Liver (tissue), 9 donors: ENCODE data around the gene WDR7. TPM values are rescaled to one million over a fixed set of nuclear protein-coding genes. Genes with fewer than 3 reads are reported as not detected.

ENCODE experiments used
- DNase-seq: peaks from one replicate; pipeline ENCODE4 v3.0.0-alpha.2; 2017; ENCODE audit warnings: low spot score
- H3K27ac ChIP-seq, 2 donors: one replicate each; pipeline ENCODE4 v1.7.0; 2013; ENCODE audit warnings: inconsistent platforms in 2 of 2, low read length in 2 of 2, control low read depth in 1 of 2, low read depth in 1 of 2, mild to moderate bottlenecking in 1 of 2
- H3K27me3 ChIP-seq, 4 donors: one replicate each; pipeline versions ENCODE4 v1.6.1 to v1.7.0; 2013; ENCODE audit warnings: low read length in 3 of 4, inconsistent platforms in 1 of 4, mild to moderate bottlenecking in 1 of 4, moderate library complexity in 1 of 4; ENCODE audit not compliant: control insufficient read depth in 4 of 4, insufficient read depth in 4 of 4
- H3K36me3 ChIP-seq, 4 donors: one replicate each; pipeline versions ENCODE4 v1.6.1 to v1.7.0; 2013; ENCODE audit warnings: low read length in 3 of 4, mild to moderate bottlenecking in 3 of 4, low read depth in 1 of 4, moderate library complexity in 1 of 4; ENCODE audit not compliant: control insufficient read depth in 4 of 4, insufficient read depth in 3 of 4
- H3K4me1 ChIP-seq, 4 donors: one replicate each; pipeline versions ENCODE4 v1.6.1 to v1.7.0; 2013; ENCODE audit warnings: low read length in 3 of 4, mild to moderate bottlenecking in 3 of 4, moderate library complexity in 1 of 4; ENCODE audit not compliant: control insufficient read depth in 4 of 4, insufficient read depth in 4 of 4
- H3K4me3 ChIP-seq, 3 donors: one replicate each; pipeline versions ENCODE4 v1.6.1 to v1.7.0; 2013; ENCODE audit warnings: low read length in 3 of 3, control low read depth in 1 of 3, low read depth in 1 of 3, mild to moderate bottlenecking in 1 of 3
- H3K9ac ChIP-seq, 2 donors: one replicate each; pipeline ENCODE4 v1.7.0; 2013; ENCODE audit warnings: low read length in 2 of 2, mild to moderate bottlenecking in 2 of 2, moderate library complexity in 2 of 2, control low read depth in 1 of 2, low read depth in 1 of 2
- H3K9me3 ChIP-seq, 4 donors: one replicate each; pipeline versions ENCODE4 v1.6.1 to v1.7.0; 2013; ENCODE audit warnings: low read length in 3 of 4; ENCODE audit not compliant: control insufficient read depth in 4 of 4
- CTCF ChIP-seq: fragments of 150-350 bp; IDR thresholded peaks from 2 replicates; pipeline ENCODE4 v1.5.1; 2017; ENCODE audit warnings: improper control_type of control experiment, low read depth, low read length; ENCODE audit not compliant: missing input control
- EGR1 ChIP-seq, 2 donors: IDR thresholded peaks; 2 replicates each; pipeline ENCODE4 v1.6.1; 2016 to 2018; ENCODE audit warnings: antibody characterized with exemption in 2 of 2, low read depth in 2 of 2
- FOXA1 ChIP-seq: IDR thresholded peaks from 2 replicates; pipeline ENCODE4 v1.6.1; 2016; ENCODE audit warnings: antibody characterized with exemption
- FOXA2 ChIP-seq: IDR thresholded peaks from 2 replicates; pipeline ENCODE4 v1.6.1; 2016; ENCODE audit warnings: antibody characterized with exemption
- GABPA ChIP-seq, 2 donors: IDR thresholded peaks in 1 of 2; conservative IDR thresholded peaks in 1 of 2; 2 replicates each; pipeline ENCODE4 v1.6.1; 2016; ENCODE audit warnings: antibody characterized with exemption in 2 of 2, mild to moderate bottlenecking in 1 of 2, moderate library complexity in 1 of 2
- HNF4A ChIP-seq, 2 donors: conservative IDR thresholded peaks; 2 replicates each; pipeline ENCODE4 v1.6.1; 2016; ENCODE audit warnings: antibody characterized with exemption in 2 of 2, mild to moderate bottlenecking in 2 of 2
- HNF4G ChIP-seq: IDR thresholded peaks from 2 replicates; pipeline ENCODE4 v1.6.1; 2016; ENCODE audit warnings: antibody characterized with exemption
- JUND ChIP-seq, 2 donors: IDR thresholded peaks; 2 replicates each; pipeline ENCODE4 v1.6.1; 2016; ENCODE audit warnings: antibody characterized with exemption in 2 of 2
- MAX ChIP-seq: IDR thresholded peaks from 2 replicates; pipeline ENCODE4 v1.6.1; 2016; ENCODE audit warnings: antibody characterized with exemption
- NR2F2 ChIP-seq: IDR thresholded peaks from 2 replicates; pipeline ENCODE4 v1.6.1; 2016; ENCODE audit warnings: antibody characterized with exemption
- RAD21 ChIP-seq, 2 donors: IDR thresholded peaks; 2 replicates each; pipeline ENCODE4 v1.6.1; 2016; ENCODE audit warnings: antibody characterized with exemption in 2 of 2, mild to moderate bottlenecking in 2 of 2
- REST ChIP-seq: IDR thresholded peaks from 2 replicates; pipeline ENCODE4 v1.6.1; 2016; ENCODE audit warnings: antibody characterized with exemption, mild to moderate bottlenecking
- RXRA ChIP-seq, 2 donors: IDR thresholded peaks; 2 replicates each; pipeline ENCODE4 v1.6.1; 2017 to 2018; ENCODE audit warnings: antibody characterized with exemption in 2 of 2, mild to moderate bottlenecking in 1 of 2
- SP1 ChIP-seq: IDR thresholded peaks from 2 replicates; pipeline ENCODE4 v1.6.1; 2018; ENCODE audit warnings: antibody characterized with exemption, mild to moderate bottlenecking
- TAF1 ChIP-seq: conservative IDR thresholded peaks from 2 replicates; pipeline ENCODE4 v1.6.1; 2016; ENCODE audit warnings: antibody characterized with exemption, mild to moderate bottlenecking
- YY1 ChIP-seq: IDR thresholded peaks from 2 replicates; pipeline ENCODE4 v1.6.1; 2016; ENCODE audit warnings: antibody characterized with exemption, mild to moderate bottlenecking
- ZBTB33 ChIP-seq: IDR thresholded peaks from 2 replicates; pipeline ENCODE4 v1.6.1; 2016; ENCODE audit warnings: antibody characterized with exemption
- WGBS: extraction: QIAGEN DNeasy Blood & Tissue Kit; methylation state at CpG from one replicate; pipeline ENCODE4 v1.1.7; 2013; 5-methylcytosine and 5-hydroxymethylcytosine counted together
- polyA plus RNA-seq, 2 donors: library from polyadenylated mRNA; stranded (reverse) in 1 of 2; unstranded in 1 of 2; fragments of 200-250 nt in 1 of 2; fragments of >200 nt in 1 of 2; fragmentation: Nextera tagmentation in 1 of 2; extraction: Ambion mirVana in 1 of 2; gene quantifications; one replicate each; pipeline versions ENCODE4 v1.2.1 to v1.2.3, GENCODE V29; 2013 to 2015
- total RNA-seq, 2 donors: library from RNA; depleted of rRNA; stranded (reverse); fragments of >200 nt; gene quantifications; one replicate each; pipeline ENCODE4 v1.2.3, GENCODE V29; 2014
- TF ChIP-seq, protein P1 (sequence below): IDR thresholded peaks from 2 replicates; pipeline ENCODE4 v1.6.1; 2016; ENCODE audit warnings: antibody characterized with exemption
- donor health status: healthy.
- donor health status: healthy.
- donor health status: healthy.
- donor health status: healthy.
- donor health status: healthy.

WDR7 gene
- total and polyA plus RNA-seq, 4 donors, result 4.5 to 26.6 (median 13.2) TPM

GRCh38 chr18:56872140-56872539 is 221.0 kb downstream of the WDR7 start:
- Histone ChIP-seq H3K9me3 (no peaks in the 10 kb centered on the region), H3K4me3 (no peak overlapping the region), H3K27ac (no peak overlapping the region), H3K27me3 (no peaks in the 10 kb centered on the region), H3K4me1 (peaks cover 2 to 22% (median 11%) of the 10 kb centered on the region in 4 donors), H3K36me3 (no peaks in the 10 kb centered on the region), H3K9ac (no peak overlapping the region)
- DNase-seq, result no peak
- WGBS, result 70% methylated on average over 1 of the region's 1 CpG
- no peak for TF ChIP-seq YY1
- peak; percentile 40 to 51 for TF ChIP-seq RAD21 (IDR thresholded peaks at IDR 0.05)

- DNase-seq, result no peak
- no peak overlapping the region for H3K9ac ChIP-seq
- no peaks in the 10 kb centered on the region for H3K27me3 ChIP-seq
- no peak overlapping the region for H3K4me3 ChIP-seq
- H3K4me1 ChIP-seq, result peaks cover 2 to 22% (median 11%) of the 10 kb centered on the region in 4 donors
- WGBS, result 56% methylated on average over 6 of the region's 6 CpGs
- TF ChIP-seq TAF1 (no peak), RXRA (IDR thresholded peaks at IDR 0.05) (peak in 1 of 2 donors; percentile 43), EGR1 (IDR thresholded peaks at IDR 0.05; ENCODE audit: low read depth in 2 of 2) (no peak), GABPA (IDR thresholded peaks at IDR 0.05 in 1 of 2, conservative IDR thresholded peaks at IDR 0.05 in 1 of 2) (no peak), MAX (no peak), FOXA1 (no peak), HNF4G (no peak), FOXA2 (no peak), CTCF (no peak), SP1 (no peak), ZBTB33 (no peak), RAD21 (IDR thresholded peaks at IDR 0.05) (peak in 1 of 2 donors; percentile 22), REST (no peak), HNF4A (conservative IDR thresholded peaks at IDR 0.05) (no peak), JUND (IDR thresholded peaks at IDR 0.05) (no peak), NR2F2 (no peak)
- TF ChIP-seq, protein P1, sequence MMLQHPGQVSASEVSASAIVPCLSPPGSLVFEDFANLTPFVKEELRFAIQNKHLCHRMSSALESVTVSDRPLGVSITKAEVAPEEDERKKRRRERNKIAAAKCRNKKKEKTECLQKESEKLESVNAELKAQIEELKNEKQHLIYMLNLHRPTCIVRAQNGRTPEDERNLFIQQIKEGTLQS, result no peak
- H3K27ac ChIP-seq, result no peak overlapping the region
- no peaks in the 10 kb centered on the region for H3K36me3 ChIP-seq
- no peaks in the 10 kb centered on the region for H3K9me3 ChIP-seq
Observed at GRCh38 chr18:56873441-56874140, 222.4 kb downstream of the WDR7 start.
